Measurements from ENCODE around the gene ACSS3. TPM values are rescaled to one million over a fixed set of nuclear protein-coding genes. Genes with fewer than 3 reads are reported as not detected.
"Not testable (repeated sequence)": the region's sequence is repeated elsewhere in the genome, so short reads cannot be mapped to it uniquely, and the experiment has no call there.

Gene ACSS3
- total and polyA plus RNA-seq, 2 donors (not counting 1 experiment from before 2014, with no cell fraction given) = not detected

DNA sequence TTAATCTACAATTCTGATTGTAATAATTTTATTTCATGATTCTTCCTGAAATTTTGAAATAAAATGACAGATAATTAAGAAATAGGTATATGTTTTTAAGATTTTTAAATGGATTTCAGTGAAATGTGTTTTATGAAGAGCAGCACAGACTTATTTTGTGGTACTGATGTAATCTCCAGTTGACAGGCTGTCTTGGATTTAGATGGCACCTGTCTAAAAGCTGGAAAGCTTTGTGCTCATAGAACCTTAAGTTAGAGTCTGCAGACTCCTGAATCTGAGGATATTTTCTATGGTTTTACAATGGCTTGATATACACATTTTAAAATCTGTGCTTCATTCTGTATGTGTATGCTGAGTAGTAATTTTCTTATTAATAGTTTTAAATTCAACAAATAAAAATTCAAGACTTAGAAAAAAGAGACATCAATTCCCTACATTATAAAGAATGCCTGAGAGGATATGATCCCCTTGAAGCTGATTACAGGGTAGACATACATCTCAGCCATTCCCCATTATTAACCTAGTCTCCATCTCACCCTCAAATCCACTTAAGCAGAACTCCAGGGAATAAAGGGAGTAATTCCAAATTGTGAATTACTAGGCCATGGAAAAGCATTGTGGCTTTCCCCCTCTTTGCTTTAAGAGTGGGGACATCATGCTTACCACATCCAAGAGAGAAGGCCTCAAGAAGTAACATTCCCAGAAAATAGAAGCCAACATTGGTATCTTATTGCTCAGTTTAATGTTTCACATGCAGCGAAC, 33.7 kb upstream of the ACSS3 start:
- no peak overlapping the region for H3K4me3 Mint-ChIP-seq
- Histone ChIP-seq H3K27ac (ENCODE audit: low read length in 2 of 2) (no peak overlapping the region), H4K20me1 (ENCODE audit: control insufficient read depth, insufficient read depth, low read length, poor library complexity, severe bottlenecking) (no peaks in the 10 kb centered on the region), H3K27me3 (replicated peaks in 1 of 4; ENCODE audit: control extremely low read depth in 1 of 4, control insufficient read depth in 3 of 4, insufficient read depth in 4 of 4, low read length in 3 of 4) (no peaks in the 10 kb centered on the region), H2AFZ (ENCODE audit: insufficient read depth, low read depth, low read length, poor library complexity, severe bottlenecking) (no peak overlapping the region), H3K9ac (ENCODE audit: low read length) (no peak overlapping the region), H3K4me1 (ENCODE audit: control insufficient read depth in 2 of 2, insufficient read depth in 2 of 2, low read length in 2 of 2) (no peaks in the 10 kb centered on the region), H3K36me3 (replicated peaks in 1 of 2; ENCODE audit: control extremely low read depth in 1 of 2, control insufficient read depth in 1 of 2, extremely low read depth in 1 of 2, insufficient read depth in 2 of 2, low read length in 1 of 2) (no peaks in the 10 kb centered on the region), H3K9me3 (ENCODE audit: control extremely low read depth in 1 of 3, control insufficient read depth in 2 of 3, insufficient read depth in 1 of 3, low read length in 2 of 3) (no peaks in the 10 kb centered on the region), H3K4me2 (replicated peaks; ENCODE audit: low read depth, low read length, poor library complexity, severe bottlenecking) (no peak overlapping the region), H3K4me3 (ENCODE audit: control extremely low read depth in 1 of 5, extremely low read depth in 1 of 5, insufficient read depth in 1 of 5, low read depth in 2 of 5, low read length in 4 of 5) (no peak overlapping the region), H3K79me2 (ENCODE audit: control insufficient read depth, insufficient read depth, low read length) (no peaks in the 10 kb centered on the region)
- TF ChIP-seq, protein P1, sequence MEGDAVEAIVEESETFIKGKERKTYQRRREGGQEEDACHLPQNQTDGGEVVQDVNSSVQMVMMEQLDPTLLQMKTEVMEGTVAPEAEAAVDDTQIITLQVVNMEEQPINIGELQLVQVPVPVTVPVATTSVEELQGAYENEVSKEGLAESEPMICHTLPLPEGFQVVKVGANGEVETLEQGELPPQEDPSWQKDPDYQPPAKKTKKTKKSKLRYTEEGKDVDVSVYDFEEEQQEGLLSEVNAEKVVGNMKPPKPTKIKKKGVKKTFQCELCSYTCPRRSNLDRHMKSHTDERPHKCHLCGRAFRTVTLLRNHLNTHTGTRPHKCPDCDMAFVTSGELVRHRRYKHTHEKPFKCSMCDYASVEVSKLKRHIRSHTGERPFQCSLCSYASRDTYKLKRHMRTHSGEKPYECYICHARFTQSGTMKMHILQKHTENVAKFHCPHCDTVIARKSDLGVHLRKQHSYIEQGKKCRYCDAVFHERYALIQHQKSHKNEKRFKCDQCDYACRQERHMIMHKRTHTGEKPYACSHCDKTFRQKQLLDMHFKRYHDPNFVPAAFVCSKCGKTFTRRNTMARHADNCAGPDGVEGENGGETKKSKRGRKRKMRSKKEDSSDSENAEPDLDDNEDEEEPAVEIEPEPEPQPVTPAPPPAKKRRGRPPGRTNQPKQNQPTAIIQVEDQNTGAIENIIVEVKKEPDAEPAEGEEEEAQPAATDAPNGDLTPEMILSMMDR (IDR thresholded peaks at IDR 0.05) = no peak
- no peak for TF ChIP-seq EZH2 (IDR thresholded peaks at IDR 0.05; ENCODE audit: borderline replicate concordance, insufficient read depth, low read depth, low read length, poor library complexity, severe bottlenecking)
- no peaks in the 10 kb centered on the region for H3K4me1 Mint-ChIP-seq
- DNase-seq = no peak
- CTCF ChIA-PET = no interaction called here
- no peaks in the 10 kb centered on the region for H3K27me3 Mint-ChIP-seq
- no CpG with 5 or more reads among the region's 1 CpG for WGBS (ENCODE audit: insufficient coverage)
- POLR2A ChIA-PET = no interaction called here
- no peak overlapping the region for H3K27ac Mint-ChIP-seq
- intact Hi-C loops (cut with micrococcal nuclease) = no loop called here
- no peak for ATAC-seq (ENCODE audit: low read depth)
- H3K9me3 Mint-ChIP-seq (ENCODE audit: insufficient read depth) = peaks cover 4% of the 10 kb centered on the region

- H3K27ac Mint-ChIP-seq; POLR2A ChIA-PET; H3K27me3 ChIP-seq (replicated peaks in 1 of 4; ENCODE audit: control extremely low read depth in 1 of 4, control insufficient read depth in 3 of 4, insufficient read depth in 4 of 4, low read length in 3 of 4); H3K9me3 Mint-ChIP-seq (ENCODE audit: insufficient read depth); DNase-seq; H4K20me1 ChIP-seq (ENCODE audit: control insufficient read depth, insufficient read depth, low read length, poor library complexity, severe bottlenecking); CTCF ChIA-PET; H3K4me3 Mint-ChIP-seq; H3K9ac ChIP-seq (ENCODE audit: low read length); intact Hi-C loops (cut with micrococcal nuclease); H3K27me3 Mint-ChIP-seq; H2AFZ ChIP-seq (ENCODE audit: insufficient read depth, low read depth, low read length, poor library complexity, severe bottlenecking); H3K4me2 ChIP-seq (replicated peaks; ENCODE audit: low read depth, low read length, poor library complexity, severe bottlenecking); H3K4me3 ChIP-seq (ENCODE audit: control extremely low read depth in 1 of 5, extremely low read depth in 1 of 5, insufficient read depth in 1 of 5, low read depth in 2 of 5, low read length in 4 of 5); H3K4me1 ChIP-seq (ENCODE audit: control insufficient read depth in 2 of 2, insufficient read depth in 2 of 2, low read length in 2 of 2); H3K36me3 ChIP-seq (replicated peaks in 1 of 2; ENCODE audit: control extremely low read depth in 1 of 2, control insufficient read depth in 1 of 2, extremely low read depth in 1 of 2, insufficient read depth in 2 of 2, low read length in 1 of 2); H3K79me2 ChIP-seq (ENCODE audit: control insufficient read depth, insufficient read depth, low read length); H3K4me1 Mint-ChIP-seq; H3K27ac ChIP-seq (ENCODE audit: low read length in 2 of 2); ATAC-seq (ENCODE audit: low read depth): not testable (repeated sequence)
- H3K9me3 ChIP-seq (ENCODE audit: control extremely low read depth in 1 of 3, control insufficient read depth in 2 of 3, insufficient read depth in 1 of 3, low read length in 2 of 3) = peaks cover 0 to 13% (median 0%) of the 10 kb centered on the region in 3 donors
- 91% methylated on average over 11 of the region's 11 CpGs for WGBS (ENCODE audit: insufficient coverage)
Measured at GRCh38 chr12:81064971-81065370, 12.9 kb upstream of the ACSS3 start.
